Left ventricle myocardium inferior (tissue), 1 donor: ENCODE measurements around the gene ZBED5. TPM values are rescaled to one million over a fixed set of nuclear protein-coding genes. Genes with fewer than 3 reads are reported as not detected.

ENCODE experiments used
- DNase-seq: peaks from one replicate; pipeline ENCODE4 v3.0.0-alpha.2; 2020
- H3K27ac ChIP-seq: fragments of 200-600 bp; replicated peaks from 2 replicates; pipeline ENCODE4 v1.8.0; 2021
- H3K27me3 ChIP-seq: fragments of 200-600 bp; 2 replicates; pipeline ENCODE4 v1.8.0; 2021; ENCODE audit warnings: low read depth
- H3K36me3 ChIP-seq: fragments of 200-600 bp; 2 replicates; pipeline ENCODE4 v1.8.0; 2021
- H3K4me1 ChIP-seq: fragments of 200-600 bp; 2 replicates; pipeline ENCODE4 v1.8.0; 2021
- H3K4me3 ChIP-seq: fragments of 200-600 bp; 2 replicates; pipeline ENCODE4 v1.8.0; 2021; ENCODE audit warnings: mild to moderate bottlenecking, moderate library complexity
- H3K9me3 ChIP-seq: fragments of 200-600 bp; replicated peaks from 2 replicates; pipeline ENCODE4 v1.8.0; 2021
- intact Hi-C: fragments of 100-400 bp; cut with micrococcal nuclease; formaldehyde crosslinking; loops from one replicate; pipeline ENCODE4 v1.11.0; 2022
- total RNA-seq: library from RNA; stranded (reverse); fragmentation: NEBNext Ultra II Directional; extraction: Animal tissue kit (Norgen Biotek cat#: 25700); gene quantifications from one replicate; pipeline ENCODE4 v1.2.1, GENCODE V29; 2021
- TF ChIP-seq, protein P1 (sequence below): fragments of 200-600 bp; IDR thresholded peaks from 2 replicates; pipeline ENCODE4 v1.8.0; 2021; ENCODE audit warnings: antibody characterized with exemption, mild to moderate bottlenecking, borderline replicate concordance
- donor health status: DM: no; HTN: yes; CAD: no; lungs with severe emphysema.

The ZBED5 gene
- total RNA-seq, 1 donor from 2014 or later: 41.6 TPM

- no peak for DNase-seq
- H3K27me3 ChIP-seq: no peaks in the 10 kb centered on the region
- peaks cover 25% of the 10 kb centered on the region for H3K4me1 ChIP-seq
- H3K36me3 ChIP-seq: no peaks in the 10 kb centered on the region
- intact Hi-C loops: no loop called here
- TF ChIP-seq, protein P1, sequence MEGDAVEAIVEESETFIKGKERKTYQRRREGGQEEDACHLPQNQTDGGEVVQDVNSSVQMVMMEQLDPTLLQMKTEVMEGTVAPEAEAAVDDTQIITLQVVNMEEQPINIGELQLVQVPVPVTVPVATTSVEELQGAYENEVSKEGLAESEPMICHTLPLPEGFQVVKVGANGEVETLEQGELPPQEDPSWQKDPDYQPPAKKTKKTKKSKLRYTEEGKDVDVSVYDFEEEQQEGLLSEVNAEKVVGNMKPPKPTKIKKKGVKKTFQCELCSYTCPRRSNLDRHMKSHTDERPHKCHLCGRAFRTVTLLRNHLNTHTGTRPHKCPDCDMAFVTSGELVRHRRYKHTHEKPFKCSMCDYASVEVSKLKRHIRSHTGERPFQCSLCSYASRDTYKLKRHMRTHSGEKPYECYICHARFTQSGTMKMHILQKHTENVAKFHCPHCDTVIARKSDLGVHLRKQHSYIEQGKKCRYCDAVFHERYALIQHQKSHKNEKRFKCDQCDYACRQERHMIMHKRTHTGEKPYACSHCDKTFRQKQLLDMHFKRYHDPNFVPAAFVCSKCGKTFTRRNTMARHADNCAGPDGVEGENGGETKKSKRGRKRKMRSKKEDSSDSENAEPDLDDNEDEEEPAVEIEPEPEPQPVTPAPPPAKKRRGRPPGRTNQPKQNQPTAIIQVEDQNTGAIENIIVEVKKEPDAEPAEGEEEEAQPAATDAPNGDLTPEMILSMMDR: peak; percentile 70
- no peak overlapping the region for H3K4me3 ChIP-seq
- peaks cover 1% of the 10 kb centered on the region for H3K9me3 ChIP-seq
- H3K27ac ChIP-seq: no peak overlapping the region
Observed at GRCh38 chr11:10878408-10879214, 20.8 kb upstream of the ZBED5 start.

- Histone ChIP-seq H3K9me3 (peaks cover 24% of the 10 kb centered on the region), H3K27ac (peak overlapping the region; percentile 53), H3K36me3 (peaks cover 12% of the 10 kb centered on the region), H3K4me1 (peaks cover 25% of the 10 kb centered on the region), H3K27me3 (no peaks in the 10 kb centered on the region), H3K4me3 (no peak overlapping the region)
- DNase-seq: no peak
- TF ChIP-seq, protein P1: no peak
- intact Hi-C loops: no loop called here
Observed at GRCh38 chr11:10876158-10876557, 18.3 kb upstream of the ZBED5 start.

- H3K4me3 ChIP-seq: no peak overlapping the region
Observed at GRCh38 chr11:10875430-10876021, 17.7 kb upstream of the ZBED5 start.

GRCh38 chr11:10872097-10872496, 14.2 kb upstream of the ZBED5 start:
- Histone ChIP-seq H3K4me3 (no peak overlapping the region), H3K27me3 (no peaks in the 10 kb centered on the region), H3K36me3 (peaks cover 12% of the 10 kb centered on the region), H3K9me3 (peaks cover 24% of the 10 kb centered on the region), H3K4me1 (peaks cover 37% of the 10 kb centered on the region), H3K27ac (no peak overlapping the region)
- TF ChIP-seq, protein P1: no peak
- intact Hi-C loops: no loop called here
- DNase-seq: no peak

More at GRCh38 chr11:10875430-10876021, 17.7 kb upstream of the ZBED5 start:
- H3K36me3 ChIP-seq: peaks cover 12% of the 10 kb centered on the region
- peaks cover 25% of the 10 kb centered on the region for H3K4me1 ChIP-seq
- intact Hi-C loops: no loop called here
- TF ChIP-seq, protein P1: no peak
- no peak for DNase-seq
- H3K27ac ChIP-seq: peak overlapping the region; percentile 53
- H3K9me3 ChIP-seq: peaks cover 24% of the 10 kb centered on the region
- H3K27me3 ChIP-seq: no peaks in the 10 kb centered on the region

DNA sequence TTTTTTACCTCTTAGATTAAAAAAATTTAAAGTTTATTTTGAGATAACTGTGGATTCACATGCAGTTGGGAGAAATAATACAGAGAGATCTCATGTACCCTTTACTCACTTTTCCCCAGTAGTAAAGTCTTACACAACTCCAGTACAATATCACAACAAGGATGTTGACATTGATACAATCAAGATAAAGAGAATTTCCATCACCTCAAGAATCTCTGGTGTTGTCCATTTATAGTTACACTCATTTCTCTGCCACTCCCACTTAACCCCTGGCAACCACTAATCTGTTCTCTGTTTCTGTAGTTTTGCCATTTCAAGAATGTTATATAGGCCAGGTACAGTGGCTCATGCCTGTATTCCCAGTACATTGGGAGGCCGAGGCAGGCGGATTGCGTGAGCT, 10.5 kb upstream of the ZBED5 start:
- TF ChIP-seq, protein P1: no peak
- intact Hi-C loops: no loop called here
- peaks cover 12% of the 10 kb centered on the region for H3K36me3 ChIP-seq
- DNase-seq: no peak
- peaks cover 20% of the 10 kb centered on the region for H3K9me3 ChIP-seq
- H3K4me3 ChIP-seq: no peak overlapping the region
- H3K27me3 ChIP-seq: no peaks in the 10 kb centered on the region
- H3K4me1 ChIP-seq: peaks cover 46% of the 10 kb centered on the region
- peak overlapping the region; percentile 67 for H3K27ac ChIP-seq
